NCI-H146 treated with DMSO at 0.1 percent for 48 hours (cell line): Measurements from ENCODE around the gene RBMS3.

ENCODE experiments used
- DNase-seq: peaks from one replicate; lab custom pipeline; 2025; ENCODE audit not compliant: unreplicated experiment; lab: John Stamatoyannopoulos, UW

RBMS3 gene

DNA sequence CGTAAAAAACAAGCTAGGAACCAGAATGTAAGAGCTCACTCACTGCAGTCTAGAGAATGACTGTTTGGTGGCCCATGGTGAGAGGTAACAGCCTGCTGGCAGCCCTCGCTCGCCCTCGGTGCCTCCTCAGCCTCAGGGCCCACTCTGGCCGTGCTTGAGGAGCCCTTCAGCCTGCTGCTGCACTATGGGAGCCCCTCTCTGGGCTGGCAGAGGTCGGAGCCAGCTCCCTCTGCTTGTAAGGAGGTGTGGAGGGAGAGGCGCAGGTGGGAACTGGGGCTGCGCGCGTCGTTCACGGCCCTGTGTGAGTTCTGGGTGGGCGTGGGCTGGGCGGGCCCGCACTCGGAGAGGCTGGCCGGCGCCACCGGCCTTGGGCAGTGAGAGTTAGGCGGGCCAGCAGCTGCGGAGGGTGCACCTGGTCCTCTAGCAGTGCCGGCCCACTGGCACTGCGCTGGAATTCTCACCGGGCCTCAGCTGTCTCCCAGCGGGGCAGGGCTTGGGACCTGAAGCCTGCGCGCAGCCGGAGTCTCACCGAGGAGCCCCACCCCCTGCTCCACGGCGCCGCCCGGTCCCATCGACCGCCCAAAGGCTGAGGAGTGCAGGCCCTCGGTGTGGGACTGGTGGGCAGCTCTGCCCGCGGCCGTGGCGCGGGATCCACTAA is 420.6 kb downstream of the RBMS3 start:
- DNase-seq: no peak

DNA sequence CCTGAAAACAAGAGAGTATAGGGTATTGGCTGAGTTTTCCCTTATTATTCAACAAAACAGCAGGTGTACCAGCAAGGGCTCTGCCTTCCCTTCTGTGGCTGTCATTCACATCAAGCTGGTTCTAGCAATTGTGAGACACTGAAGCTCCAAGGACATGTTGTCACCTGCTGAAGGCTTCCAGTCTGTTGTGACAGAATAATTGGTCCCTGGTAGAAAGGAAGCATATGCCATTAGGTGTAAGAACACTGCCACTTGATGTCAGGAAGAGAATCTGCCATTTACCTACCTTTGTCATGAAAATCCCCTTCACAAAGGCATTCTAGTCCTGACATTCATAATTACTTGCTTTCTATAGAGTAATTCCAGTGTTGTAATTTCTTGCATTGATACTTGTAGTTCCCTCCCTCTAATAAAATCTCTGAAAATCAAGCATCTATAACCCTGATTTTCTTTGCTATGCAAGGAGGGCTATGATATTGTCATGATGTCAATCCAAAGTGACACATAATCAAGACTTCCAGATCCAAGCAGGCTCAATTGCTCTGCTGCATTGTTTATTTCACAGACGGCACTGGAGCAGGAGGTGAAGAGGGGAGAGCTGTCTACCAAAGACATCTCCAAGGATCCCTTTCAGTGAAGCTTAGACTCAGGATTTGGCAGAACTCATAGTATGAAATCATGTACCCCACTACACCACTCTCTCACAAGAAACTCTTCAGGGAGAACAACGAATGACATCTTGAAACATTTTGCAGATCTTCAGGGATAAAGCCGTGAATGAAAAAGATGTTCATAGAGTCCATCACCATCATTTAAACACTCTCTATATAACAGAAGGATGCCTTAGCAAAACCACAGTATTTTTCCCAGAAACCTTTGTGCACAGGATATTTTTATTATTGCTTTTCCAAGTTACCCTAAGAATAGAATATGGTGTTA is 425.3 kb downstream of the RBMS3 start:
- no peak for DNase-seq

- no peak for DNase-seq
These were observed 428.0 kb downstream of the RBMS3 start for GRCh38 chr3:29708884-29709283.

- no peak for DNase-seq
These were observed 430.4 kb downstream of the RBMS3 start for GRCh38 chr3:29711255-29711771.

DNA sequence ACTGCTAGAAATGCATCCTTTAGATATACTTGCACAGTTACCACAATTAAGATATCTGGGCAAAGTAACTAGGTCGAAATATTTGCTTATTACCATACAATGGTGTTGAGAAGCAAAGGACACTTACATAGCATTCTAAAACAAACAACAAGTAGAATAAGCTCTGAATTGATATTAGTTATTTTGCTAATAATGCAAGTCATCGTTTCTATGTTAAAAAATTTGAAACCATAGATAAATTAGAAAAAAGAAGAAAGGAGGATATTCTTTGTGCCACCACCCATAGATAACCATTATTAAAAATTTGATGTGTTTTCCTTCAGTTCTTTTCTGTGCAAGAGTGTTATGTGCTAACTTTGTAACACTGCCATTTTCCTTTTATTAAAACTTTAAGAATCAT is 435.3 kb downstream of the RBMS3 start:
- DNase-seq: no peak

- DNase-seq: no peak
These were observed 437.8 kb downstream of the RBMS3 start for GRCh38 chr3:29718661-29719065.

DNA sequence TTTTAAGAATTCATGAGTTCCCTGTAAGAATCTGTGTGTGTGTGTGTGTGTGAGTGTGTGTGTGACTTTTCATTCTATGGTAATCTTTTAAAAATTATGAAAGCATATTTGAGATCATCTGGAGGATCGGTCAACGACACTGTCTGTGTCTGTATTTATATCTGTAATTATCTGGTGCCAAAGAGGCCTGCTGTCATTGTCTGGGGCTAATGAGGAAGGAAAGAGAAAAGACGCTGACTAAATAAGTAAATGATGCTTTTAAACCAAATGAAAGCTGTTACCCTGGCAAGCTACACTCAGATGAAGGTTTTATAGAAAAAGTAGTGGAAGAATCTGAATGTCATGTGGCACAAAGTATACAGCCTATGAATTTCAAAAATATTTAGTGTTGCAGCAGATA is 439.8 kb downstream of the RBMS3 start:
- peak; percentile 2 for DNase-seq

- DNase-seq: no peak
These were observed 440.9 kb downstream of the RBMS3 start for GRCh38 chr3:29721789-29722188.

DNA sequence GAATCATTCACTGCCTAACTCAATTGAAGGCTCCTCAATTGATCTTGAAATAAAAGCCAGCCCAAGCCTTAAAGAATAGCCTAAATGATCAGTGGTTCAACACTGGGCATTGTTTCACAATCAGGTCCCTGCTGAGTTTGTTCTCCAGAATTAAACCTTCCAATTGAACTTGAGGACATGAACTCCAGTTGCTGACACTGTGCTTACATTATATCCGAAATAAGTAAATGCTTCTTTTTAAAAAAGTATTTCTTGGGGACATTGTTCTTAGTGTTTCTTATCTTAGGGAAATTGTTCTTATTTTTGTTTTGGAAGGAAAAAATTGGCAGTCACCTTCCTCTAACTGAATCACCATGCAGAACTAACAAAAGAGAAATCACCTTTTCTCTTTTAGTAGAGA is 450.2 kb downstream of the RBMS3 start:
- DNase-seq: no peak

- no peak for DNase-seq
These were observed 460.4 kb downstream of the RBMS3 start for GRCh38 chr3:29741231-29741630.

- no peak for DNase-seq
These were observed 464.5 kb downstream of the RBMS3 start for GRCh38 chr3:29745232-29745870.

- no peak for DNase-seq
These were observed 465.4 kb downstream of the RBMS3 start for GRCh38 chr3:29746163-29746760.

DNA sequence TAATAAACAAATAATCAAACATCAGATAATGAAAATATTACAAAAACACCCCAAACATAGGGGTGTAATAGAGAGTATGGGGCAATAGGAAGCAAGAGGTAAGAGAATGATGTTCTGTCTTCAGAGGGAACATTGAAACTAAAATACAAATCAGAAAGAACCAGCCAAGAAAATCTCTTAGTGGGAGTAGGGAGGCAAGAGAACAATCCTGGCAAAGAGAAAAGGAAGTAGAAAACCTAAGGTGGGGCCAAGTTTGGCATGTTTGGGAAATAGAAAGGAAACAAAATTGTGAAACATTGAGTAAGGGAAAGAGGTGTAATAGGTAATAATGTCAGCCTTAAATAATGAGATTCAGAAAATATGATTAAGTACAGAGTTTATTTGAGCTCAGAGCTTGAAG is 467.1 kb downstream of the RBMS3 start:
- no peak for DNase-seq

- DNase-seq: no peak
These were observed 470.9 kb downstream of the RBMS3 start for GRCh38 chr3:29751647-29752314.

GRCh38 chr3:29754346-29754745 is 473.5 kb downstream of the RBMS3 start:
- no peak for DNase-seq

DNA sequence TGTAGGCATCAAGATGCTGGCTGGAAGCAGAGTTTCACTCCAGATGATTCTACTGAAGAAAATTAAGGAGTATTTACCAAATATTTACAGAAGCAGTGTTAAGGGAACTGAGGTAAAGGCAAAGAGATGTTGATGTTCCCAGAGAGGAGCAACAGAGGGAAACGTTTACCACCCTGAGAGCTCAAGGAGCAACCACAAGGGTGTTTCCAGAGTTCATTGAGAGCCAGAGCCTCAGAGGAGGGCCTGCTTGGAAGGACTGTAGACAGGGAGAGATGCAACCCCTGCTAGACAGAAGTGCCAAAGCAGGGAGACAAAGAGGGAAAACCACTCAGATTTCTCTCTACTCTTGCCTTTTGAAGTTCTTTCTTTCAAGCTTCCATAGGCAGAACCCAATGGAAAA is 474.5 kb downstream of the RBMS3 start:
- DNase-seq: no peak

DNA sequence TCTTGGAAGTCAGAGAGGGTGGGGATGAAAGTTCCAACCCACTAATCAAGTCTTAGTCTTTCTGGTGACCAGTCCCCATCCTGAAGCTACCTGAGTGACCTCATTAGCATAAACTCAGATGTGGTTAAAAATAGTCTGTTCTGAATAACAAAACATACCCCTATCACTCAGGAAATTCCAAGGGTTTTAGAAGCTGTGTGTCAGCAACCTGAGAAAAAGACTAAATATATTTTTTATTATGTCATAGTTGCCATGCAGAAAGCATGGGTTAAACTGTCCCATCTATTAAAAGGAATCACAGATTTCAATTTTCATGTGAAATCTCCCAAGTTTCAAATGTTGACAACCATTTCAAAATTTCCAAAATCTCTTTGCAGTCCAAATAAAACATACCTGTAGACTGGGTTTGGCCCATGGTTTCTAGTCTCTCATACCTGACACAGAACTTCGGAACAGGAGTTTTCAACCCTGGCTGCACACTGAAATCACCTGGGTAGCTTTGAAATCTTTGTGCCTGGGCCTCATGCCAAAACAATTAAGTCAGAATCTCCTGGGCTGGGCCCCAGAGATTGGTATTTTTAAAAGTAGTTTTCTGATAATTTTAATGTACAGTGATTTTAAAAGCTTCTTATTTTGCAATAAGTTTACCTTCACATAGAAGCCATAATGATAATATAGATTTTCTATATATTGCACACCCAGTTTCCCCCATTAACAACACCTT is 476.3 kb downstream of the RBMS3 start:
- DNase-seq: no peak

DNA sequence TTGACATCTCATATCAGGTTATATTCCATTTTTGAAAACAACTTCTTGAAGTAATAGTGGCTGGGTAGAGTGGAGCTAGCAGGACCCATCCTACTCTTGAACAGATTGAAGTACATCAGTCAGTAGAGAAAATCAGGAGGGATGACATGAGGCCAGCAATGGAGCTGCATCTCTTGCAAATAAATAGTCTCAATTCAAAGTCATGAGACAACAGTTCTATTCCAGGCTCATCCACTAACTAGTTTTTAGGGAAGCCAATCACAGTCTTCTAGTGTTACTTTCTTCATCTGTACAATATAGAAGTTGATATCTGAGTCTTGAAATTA is 477.2 kb downstream of the RBMS3 start:
- no peak for DNase-seq

GRCh38 chr3:29758434-29759322 is 477.8 kb downstream of the RBMS3 start:
- DNase-seq: no peak
